Common myeloid progenitor, CD34-positive (primary cell): ENCODE measurements around the gene CENPQ.

Source experiments
- CTCF ChIA-PET: fragments of 350-600 bp; sonication (Branson Sonifier 250); formaldehyde crosslinking; loops from one replicate; lab custom pipeline; 2021; ENCODE audit warnings: antibody characterized with exemption; lab: Charles Lee
- POLR2A ChIA-PET: fragments of 350-600 bp; sonication (Branson Sonifier 250); formaldehyde crosslinking; loops from one replicate; lab custom pipeline; 2021; ENCODE audit warnings: antibody characterized with exemption; lab: Charles Lee
- DNase-seq, 3 donors: peaks; one replicate each; pipeline versions ENCODE4 v3.0.0 to v3.0.0-alpha.2; 2013
- H3K27ac ChIP-seq, 2 experiments: 1 replicate in 1 of 2; 2 replicates in 1 of 2; pipeline ENCODE4 v1.7.0; 2013; ENCODE audit warnings: inconsistent platforms in 2 of 2, low read length in 2 of 2, mild to moderate bottlenecking in 2 of 2, low read depth in 1 of 2, moderate library complexity in 1 of 2; ENCODE audit not compliant: severe bottlenecking in 2 of 2, insufficient read depth in 1 of 2, poor library complexity in 1 of 2
- H3K27me3 ChIP-seq, 5 experiments: replicated peaks in 2 of 5; 1 replicate in 3 of 5; 2 replicates in 2 of 5; pipeline versions ENCODE4 v1.6.1 to v1.7.0; 2013; ENCODE audit warnings: low read length in 4 of 5, mild to moderate bottlenecking in 2 of 5, moderate library complexity in 2 of 5, inconsistent platforms in 1 of 5; ENCODE audit not compliant: insufficient read depth in 5 of 5, control insufficient read depth in 4 of 5
- H3K36me3 ChIP-seq, 4 experiments: 1 replicate in 2 of 4; 2 replicates in 2 of 4; pipeline versions ENCODE4 v1.6.1 to v1.7.0; 2013; ENCODE audit warnings: low read length in 3 of 4, control low read depth in 1 of 4, mild to moderate bottlenecking in 1 of 4; ENCODE audit not compliant: control insufficient read depth in 4 of 4, insufficient read depth in 4 of 4
- H3K4me1 ChIP-seq, 4 experiments: 1 replicate in 3 of 4; 2 replicates in 1 of 4; pipeline versions ENCODE4 v1.6.1 to v1.7.1; 2013; ENCODE audit warnings: low read length in 3 of 4, mild to moderate bottlenecking in 3 of 4, control low read depth in 1 of 4, inconsistent platforms in 1 of 4, moderate library complexity in 1 of 4; ENCODE audit not compliant: control insufficient read depth in 4 of 4, insufficient read depth in 4 of 4; ENCODE audit errors: control extremely low read depth in 1 of 4
- H3K4me3 ChIP-seq, 7 experiments: 1 replicate in 4 of 7; 2 replicates in 3 of 7; pipeline versions ENCODE4 v1.5.1 to v1.7.0; 2013; ENCODE audit warnings: mild to moderate bottlenecking in 7 of 7, low read length in 6 of 7, moderate library complexity in 6 of 7, inconsistent platforms in 2 of 7, low read depth in 2 of 7, control low read depth in 1 of 7; ENCODE audit not compliant: insufficient read depth in 4 of 7, control insufficient read depth in 1 of 7; ENCODE audit errors: extremely low read depth in 1 of 7
- H3K9me3 ChIP-seq, 5 experiments: 1 replicate in 4 of 5; 2 replicates in 1 of 5; pipeline versions ENCODE4 v1.6.1 to v1.7.1; 2013; ENCODE audit warnings: low read length in 4 of 5, mild to moderate bottlenecking in 2 of 5, inconsistent platforms in 1 of 5, low read depth in 1 of 5, moderate library complexity in 1 of 5; ENCODE audit not compliant: control insufficient read depth in 4 of 5, insufficient read depth in 2 of 5; ENCODE audit errors: control extremely low read depth in 1 of 5
- WGBS: methylation state at CpG from one replicate; pipeline ENCODE4 v1.1.5; 2013; ENCODE audit not compliant: insufficient coverage; 5-methylcytosine and 5-hydroxymethylcytosine counted together

CENPQ gene

DNA sequence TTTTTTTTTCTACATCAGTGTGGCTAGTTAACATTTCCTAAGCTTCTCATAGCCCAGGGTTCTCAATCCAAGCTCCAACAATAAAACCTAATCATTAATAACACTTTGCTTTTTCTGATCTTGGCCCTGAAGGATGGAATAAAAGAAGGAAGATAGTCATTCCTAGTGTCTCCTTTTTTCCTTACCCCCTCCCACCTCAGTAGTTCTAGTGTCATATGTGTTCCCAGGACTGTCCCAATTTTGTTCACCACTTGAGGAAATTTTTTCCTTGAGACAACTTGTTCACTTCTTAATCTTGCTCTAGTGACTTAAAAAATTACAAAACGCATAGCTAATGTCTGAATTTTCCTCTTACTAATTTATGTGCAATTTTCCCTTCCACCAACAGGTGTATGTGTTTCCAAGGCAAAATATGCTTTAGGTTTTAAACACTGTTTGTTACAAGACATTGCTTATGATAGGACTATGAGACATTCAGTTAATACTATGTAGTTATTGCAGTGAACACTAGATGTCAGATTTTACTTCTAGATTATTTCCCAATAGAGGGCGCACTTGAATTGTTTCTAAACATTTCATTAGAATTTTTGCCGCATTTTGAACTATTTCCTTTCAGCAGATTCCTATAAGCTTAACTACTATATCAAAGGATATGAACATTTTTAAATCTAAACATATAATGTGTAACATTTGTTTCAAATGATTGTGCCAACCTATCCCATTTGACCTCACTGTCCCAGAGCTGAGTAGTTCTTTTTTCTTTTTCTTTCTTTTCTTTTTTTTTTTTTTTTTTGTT lies 68.8 kb downstream of the CENPQ start:
- ChIA-PET CTCF (interaction anchor here (0.6 to 3.0 kb wide), 22 partner anchors 8 to 323 kb away, joined by 3 to 30 read pairs (median 4); partner anchors contain the start of gene C6orf141), POLR2A (no interaction called here)
- H3K27ac ChIP-seq = no peak overlapping the region
- no peaks in the 10 kb centered on the region for H3K36me3 ChIP-seq
- peak; percentile 77 to 89 (median 87) for DNase-seq
- no CpG with 5 or more reads among the region's 3 CpGs for WGBS
- H3K4me3 ChIP-seq = peak overlapping the region in 2 of 7 experiments; percentile 48 to 61
- no peaks in the 10 kb centered on the region for H3K4me1 ChIP-seq
- no peaks in the 10 kb centered on the region for H3K9me3 ChIP-seq
- H3K27me3 ChIP-seq = no peaks in the 10 kb centered on the region

GRCh38 chr6:49535795-49536194 lies 72.6 kb downstream of the CENPQ start:
- Histone ChIP-seq H3K4me3 (no peak overlapping the region), H3K27ac (no peak overlapping the region), H3K27me3 (no peaks in the 10 kb centered on the region), H3K36me3 (no peaks in the 10 kb centered on the region), H3K9me3 (peaks cover 0 to 2% (median 0%) of the 10 kb centered on the region in 5 experiments), H3K4me1 (peaks cover 0 to 5% (median 0%) of the 10 kb centered on the region in 4 experiments)
- ChIA-PET CTCF (interaction anchor here (1.0 to 2.6 kb wide), 3 partner anchors 9 to 70 kb away, joined by 3 to 23 read pairs (median 5); partner anchors contain the start of gene C6orf141), POLR2A (no interaction called here)
- DNase-seq = no peak
- no CpG with 5 or more reads among the region's 5 CpGs for WGBS

DNA sequence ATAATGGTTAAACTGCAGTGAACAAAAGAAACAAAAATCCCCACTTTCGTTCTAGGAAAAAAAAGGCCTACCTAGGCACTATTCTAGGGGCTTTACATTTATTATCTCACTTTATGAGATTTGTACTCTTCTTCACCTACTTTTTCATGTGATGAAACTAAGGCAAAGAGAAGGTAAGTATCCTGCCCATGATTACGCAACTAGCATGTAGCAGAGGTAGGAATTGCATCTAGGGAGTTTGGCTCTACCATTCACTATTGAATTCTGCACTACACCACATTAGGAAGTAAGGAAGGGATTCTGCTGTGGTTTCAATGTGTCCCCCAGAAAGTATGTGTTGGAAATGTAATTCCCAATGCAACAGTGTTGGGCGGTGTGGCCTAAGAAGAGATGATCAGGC lies 75.9 kb downstream of the CENPQ start:
- no peaks in the 10 kb centered on the region for H3K36me3 ChIP-seq
- H3K4me1 ChIP-seq = peaks cover 0 to 5% (median 0%) of the 10 kb centered on the region in 4 experiments
- peaks cover 0 to 2% (median 0%) of the 10 kb centered on the region in 5 experiments for H3K9me3 ChIP-seq
- H3K27me3 ChIP-seq = no peaks in the 10 kb centered on the region
- 100% methylated on average over 1 of the region's 3 CpGs for WGBS
- POLR2A ChIA-PET = no interaction called here
- CTCF ChIA-PET = no interaction called here
- no peak for DNase-seq
- H3K4me3 ChIP-seq = no peak overlapping the region
- no peak overlapping the region for H3K27ac ChIP-seq

DNA sequence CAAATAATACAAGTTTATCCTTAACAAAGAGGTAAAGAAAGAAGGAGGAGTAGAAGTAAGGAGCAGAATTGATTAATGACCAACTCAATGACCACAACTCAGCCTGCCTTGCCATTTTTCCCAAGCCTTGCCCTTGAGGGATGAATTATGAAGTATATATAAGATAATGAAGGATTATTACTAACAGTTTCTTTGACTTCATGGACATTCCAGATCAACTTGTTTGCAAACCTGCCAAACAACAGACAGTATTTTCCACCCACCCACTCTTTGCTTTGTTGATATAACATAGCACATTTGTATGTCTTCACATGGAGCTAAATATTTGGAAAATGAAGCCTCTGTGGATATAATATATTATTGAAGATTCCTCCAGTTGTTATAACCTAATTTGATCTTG lies 77.4 kb downstream of the CENPQ start:
- POLR2A ChIA-PET = no interaction called here
- Histone ChIP-seq H3K36me3 (no peaks in the 10 kb centered on the region), H3K27ac (no peak overlapping the region), H3K4me3 (no peak overlapping the region), H3K4me1 (peaks cover 0 to 5% (median 0%) of the 10 kb centered on the region in 4 experiments), H3K27me3 (no peaks in the 10 kb centered on the region), H3K9me3 (peaks cover 0 to 2% (median 0%) of the 10 kb centered on the region in 5 experiments)
- no peak for DNase-seq
- CTCF ChIA-PET = interaction anchor here (0.7 to 4.2 kb wide), 3 partner anchors 9 to 57 kb away, joined by 3 to 25 read pairs (median 9); no protein-coding TSS in a partner anchor

DNA sequence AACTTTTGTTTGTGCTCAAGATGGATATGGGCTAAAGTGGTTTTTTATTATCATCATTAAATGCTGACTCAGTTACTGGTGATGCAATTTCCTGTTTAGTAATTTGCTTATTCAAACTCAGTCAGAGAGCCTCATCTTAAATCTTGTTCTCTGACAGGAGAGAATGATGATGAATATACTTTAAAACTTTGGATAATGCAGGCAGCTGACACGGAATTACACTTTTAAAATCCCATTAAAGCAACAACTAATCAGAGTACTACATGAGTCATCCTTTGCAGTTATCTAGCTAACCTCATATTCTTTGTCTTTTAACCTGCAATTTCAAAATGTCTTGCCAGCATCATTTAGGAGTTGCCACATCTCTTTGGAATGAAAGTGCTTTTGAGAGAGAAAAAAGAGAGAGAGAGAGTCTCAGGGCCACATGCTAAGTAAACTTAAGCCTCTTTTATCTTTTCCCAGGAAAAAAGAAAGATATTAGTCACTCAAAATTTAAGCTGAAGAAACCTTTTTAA lies 78.1 kb downstream of the CENPQ start:
- peak; percentile 17 to 50 (median 47) for DNase-seq
- Histone ChIP-seq H3K36me3 (no peaks in the 10 kb centered on the region), H3K27ac (no peak overlapping the region), H3K4me3 (no peak overlapping the region), H3K27me3 (no peaks in the 10 kb centered on the region), H3K4me1 (peaks cover 0 to 5% (median 0%) of the 10 kb centered on the region in 4 experiments), H3K9me3 (peaks cover 0 to 2% (median 0%) of the 10 kb centered on the region in 5 experiments)
- no CpG with 5 or more reads among the region's 1 CpG for WGBS
- ChIA-PET CTCF (interaction anchor here (1.9 to 4.2 kb wide), 4 partner anchors 8 to 12 kb away, joined by 6 to 25 read pairs (median 8); partner anchors contain the start of gene C6orf141), POLR2A (no interaction called here)

DNA sequence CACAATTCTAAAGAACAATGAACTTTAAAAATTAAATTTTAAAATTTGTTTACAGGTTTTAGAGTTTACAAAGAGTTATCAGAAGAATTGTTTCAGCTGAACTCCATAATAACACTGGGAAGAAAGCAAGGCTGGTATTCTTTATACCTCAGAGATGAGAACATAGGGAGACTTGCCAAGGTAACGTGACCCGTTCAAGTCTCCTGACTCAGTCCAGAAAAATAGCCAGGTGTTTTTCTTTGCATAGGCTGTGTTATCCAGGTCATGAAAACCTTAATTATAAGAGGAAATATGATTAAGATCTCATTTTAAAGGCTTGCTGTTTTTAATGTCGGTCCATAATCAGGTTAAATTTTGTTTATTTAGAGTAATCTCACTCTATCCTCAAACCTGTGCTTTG lies 78.8 kb downstream of the CENPQ start:
- H3K4me3 ChIP-seq = no peak overlapping the region
- peaks cover 0 to 2% (median 0%) of the 10 kb centered on the region in 5 experiments for H3K9me3 ChIP-seq
- H3K27ac ChIP-seq = no peak overlapping the region
- H3K27me3 ChIP-seq = no peaks in the 10 kb centered on the region
- WGBS = 100% methylated on average over 2 of the region's 3 CpGs
- POLR2A ChIA-PET = no interaction called here
- H3K36me3 ChIP-seq = no peaks in the 10 kb centered on the region
- H3K4me1 ChIP-seq = peaks cover 0 to 5% (median 0%) of the 10 kb centered on the region in 4 experiments
- CTCF ChIA-PET = interaction anchor here (1.9 to 4.2 kb wide), 4 partner anchors 8 to 12 kb away, joined by 6 to 25 read pairs (median 8); partner anchors contain the start of gene C6orf141
- DNase-seq = no peak
